Mesenchymal stem cell (in vitro differentiated cells and primary cell): ENCODE results near the gene LACRT.

Experiments
- DNase-seq: peaks from one replicate; pipeline ENCODE4 v3.0.0-alpha.2; 2013
- H2AFZ ChIP-seq: one replicate; pipeline ENCODE4 v1.6.1; 2013; ENCODE audit warnings: low read depth, mild to moderate bottlenecking, control low read depth, inconsistent platforms, low read length, moderate library complexity
- H2AK5ac ChIP-seq: 2 replicates; pipeline ENCODE4 v1.6.1; 2013; ENCODE audit warnings: low read length, moderate library complexity, mild to moderate bottlenecking, inconsistent platforms; ENCODE audit not compliant: severe bottlenecking
- H2BK120ac ChIP-seq: one replicate; pipeline ENCODE4 v1.6.1; 2013; ENCODE audit warnings: low read depth, mild to moderate bottlenecking, inconsistent platforms, low read length, moderate library complexity
- H2BK12ac ChIP-seq, 2 experiments: one replicate each; pipeline ENCODE4 v1.6.1; 2013; ENCODE audit warnings: inconsistent platforms in 2 of 2, low read length in 2 of 2, mild to moderate bottlenecking in 2 of 2, moderate library complexity in 2 of 2, control low read depth in 1 of 2
- H2BK15ac ChIP-seq: one replicate; pipeline ENCODE4 v1.6.1; 2013; ENCODE audit warnings: mild to moderate bottlenecking, low read depth, inconsistent platforms; ENCODE audit not compliant: poor library complexity, severe bottlenecking
- H2BK5ac ChIP-seq: 2 replicates; pipeline ENCODE4 v1.6.1; 2013; ENCODE audit warnings: low read depth, mild to moderate bottlenecking, low read length, control low read depth, inconsistent platforms; ENCODE audit not compliant: poor library complexity, severe bottlenecking
- H3K14ac ChIP-seq, 2 experiments: one replicate each; pipeline ENCODE4 v1.6.1; 2013; ENCODE audit warnings: inconsistent platforms in 2 of 2, low read length in 2 of 2, control low read depth in 1 of 2, mild to moderate bottlenecking in 1 of 2, moderate library complexity in 1 of 2
- H3K18ac ChIP-seq, 2 experiments: one replicate each; pipeline ENCODE4 v1.6.1; 2013; ENCODE audit warnings: inconsistent platforms in 2 of 2, low read length in 2 of 2, control low read depth in 1 of 2, low read depth in 1 of 2, mild to moderate bottlenecking in 1 of 2
- H3K23ac ChIP-seq, 2 experiments: one replicate each; pipeline ENCODE4 v1.6.1; 2013; ENCODE audit warnings: inconsistent platforms in 2 of 2, low read length in 2 of 2, mild to moderate bottlenecking in 2 of 2, moderate library complexity in 2 of 2, control low read depth in 1 of 2
- H3K27ac ChIP-seq: 2 replicates; pipeline ENCODE4 v1.5.1; 2013; ENCODE audit warnings: mild to moderate bottlenecking, moderate library complexity, low read length, control low read depth, inconsistent platforms; ENCODE audit not compliant: poor library complexity, severe bottlenecking
- H3K27me3 ChIP-seq, 2 experiments: 2 replicates each; pipeline versions ENCODE4 v1.6.1 to v1.7.0; 2013; ENCODE audit warnings: low read length in 2 of 2, mild to moderate bottlenecking in 2 of 2, moderate library complexity in 2 of 2, control low read depth in 1 of 2, inconsistent platforms in 1 of 2; ENCODE audit not compliant: control insufficient read depth in 1 of 2, insufficient read depth in 1 of 2
- H3K36me3 ChIP-seq, 2 experiments: 2 replicates each; pipeline versions ENCODE4 v1.6.1 to v1.7.0; 2013; ENCODE audit warnings: low read length in 2 of 2, control low read depth in 1 of 2, inconsistent platforms in 1 of 2, low read depth in 1 of 2, mild to moderate bottlenecking in 1 of 2; ENCODE audit not compliant: insufficient read depth in 2 of 2, control insufficient read depth in 1 of 2
- H3K4ac ChIP-seq, 2 experiments: one replicate each; pipeline ENCODE4 v1.6.1; 2013; ENCODE audit warnings: inconsistent platforms in 2 of 2, low read length in 2 of 2, mild to moderate bottlenecking in 2 of 2, moderate library complexity in 2 of 2, control low read depth in 1 of 2, low read depth in 1 of 2
- H3K4me1 ChIP-seq: 2 replicates; pipeline ENCODE4 v1.6.1; 2013; ENCODE audit warnings: low read depth, low read length, control low read depth; ENCODE audit not compliant: control insufficient read depth, insufficient read depth
- H3K4me2 ChIP-seq: 2 replicates; pipeline ENCODE4 v1.6.1; 2013; ENCODE audit warnings: low read length, mild to moderate bottlenecking, inconsistent platforms; ENCODE audit not compliant: poor library complexity, severe bottlenecking
- H3K4me3 ChIP-seq, 2 experiments: 2 replicates each; pipeline versions ENCODE4 v1.5.1 to v1.7.0; 2013; ENCODE audit warnings: low read length in 2 of 2, mild to moderate bottlenecking in 2 of 2, control low read depth in 1 of 2, low read depth in 1 of 2; ENCODE audit not compliant: insufficient read depth in 1 of 2
- H3K79me1 ChIP-seq: replicated peaks from 2 replicates; pipeline ENCODE4 v1.6.1; 2013; ENCODE audit warnings: mild to moderate bottlenecking, control low read depth, low read length, inconsistent platforms; ENCODE audit not compliant: poor library complexity, severe bottlenecking
- H3K9ac ChIP-seq: 2 replicates; pipeline ENCODE4 v1.7.0; 2013; ENCODE audit warnings: mild to moderate bottlenecking, low read length, moderate library complexity
- H3K9me3 ChIP-seq: 2 replicates; pipeline ENCODE4 v1.7.0; 2013; ENCODE audit warnings: mild to moderate bottlenecking, low read length; ENCODE audit not compliant: control insufficient read depth
- H4K8ac ChIP-seq: one replicate; pipeline ENCODE4 v1.6.1; 2013; ENCODE audit warnings: inconsistent platforms, mild to moderate bottlenecking, low read length, moderate library complexity
- H4K91ac ChIP-seq: one replicate; pipeline ENCODE4 v1.6.1; 2013; ENCODE audit warnings: mild to moderate bottlenecking, low read length, inconsistent platforms
- WGBS: methylation state at CpG from one replicate; pipeline ENCODE4 v1.1.7; 2013; ENCODE audit warnings: mixed read lengths; 5-methylcytosine and 5-hydroxymethylcytosine counted together

The LACRT gene

DNA sequence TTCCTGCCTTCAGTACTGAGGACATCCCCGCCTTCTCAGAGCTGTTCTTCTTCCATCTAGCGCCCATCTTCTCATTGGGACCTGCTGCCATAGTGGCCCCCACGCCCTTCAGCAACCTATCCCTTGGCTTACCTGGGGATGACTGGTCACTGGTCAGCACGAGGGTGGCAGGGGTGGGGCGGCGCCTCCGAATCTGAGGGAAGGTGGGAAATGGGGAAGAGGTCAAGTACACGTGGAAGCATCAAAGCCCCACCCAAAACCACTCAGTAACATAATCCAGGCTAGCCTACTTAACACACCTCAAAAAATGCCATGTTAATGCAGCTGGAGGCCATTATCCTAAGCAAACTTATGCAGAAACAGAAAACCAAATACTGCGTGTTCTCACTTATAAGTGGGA, 50.6 kb downstream of the LACRT start:
- WGBS: 72% methylated on average over 6 of the region's 9 CpGs
- H3K27me3 ChIP-seq: peaks cover 50 to 64% of the 10 kb centered on the region in 2 experiments

DNA sequence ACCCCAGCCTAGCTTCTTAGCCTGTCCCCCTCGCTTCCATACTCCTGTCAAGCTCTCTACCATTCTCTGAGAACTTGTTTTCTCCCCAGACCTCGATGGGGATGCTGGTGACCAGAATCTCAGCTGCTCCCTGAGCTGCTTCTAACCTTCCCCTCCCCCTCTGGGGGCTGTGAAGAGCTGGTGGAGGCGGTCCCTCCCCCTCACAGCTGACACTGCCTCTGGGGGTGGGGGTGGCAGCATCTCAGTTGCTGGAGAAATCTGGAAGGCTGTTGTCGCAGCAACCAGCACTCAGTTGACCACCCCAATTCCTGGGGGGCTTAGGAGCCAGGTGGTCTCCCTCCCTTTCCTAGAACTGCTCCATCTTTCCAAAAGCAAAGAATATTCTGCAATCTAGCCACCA, 51.0 kb downstream of the LACRT start:
- WGBS: 42% methylated on average over 4 of the region's 4 CpGs
- Histone ChIP-seq H3K4me1 (peaks cover 11% of the 10 kb centered on the region), H4K91ac (no peak overlapping the region), H3K9me3 (no peaks in the 10 kb centered on the region), H3K4ac (no peak overlapping the region), H2BK15ac (no peak overlapping the region), H3K18ac (no peak overlapping the region), H3K27me3 (peaks cover 47 to 63% of the 10 kb centered on the region in 2 experiments), H3K23ac (no peak overlapping the region), H4K8ac (no peak overlapping the region), H3K14ac (no peak overlapping the region), H3K9ac (no peak overlapping the region), H3K4me2 (no peak overlapping the region), H2AK5ac (no peak overlapping the region), H3K27ac (no peak overlapping the region), H2BK120ac (no peak overlapping the region), H3K36me3 (peaks cover 0 to 3% of the 10 kb centered on the region in 2 experiments), H2BK12ac (no peak overlapping the region), H3K4me3 (no peak overlapping the region), H2BK5ac (no peak overlapping the region), H2AFZ (no peak overlapping the region), H3K79me1 (no peaks in the 10 kb centered on the region)
- no peak for DNase-seq

More for the DNA sequence above, 50.6 kb downstream of the LACRT start:
- H4K91ac ChIP-seq: no peak overlapping the region
- H3K79me1 ChIP-seq: no peaks in the 10 kb centered on the region
- no peak overlapping the region for H2BK15ac ChIP-seq
- H3K23ac ChIP-seq: no peak overlapping the region
- peaks cover 13% of the 10 kb centered on the region for H3K4me1 ChIP-seq
- no peak overlapping the region for H3K4ac ChIP-seq
- H2BK5ac ChIP-seq: no peak overlapping the region
- no peak overlapping the region for H2AFZ ChIP-seq
- no peak overlapping the region for H3K18ac ChIP-seq
- no peak overlapping the region for H3K4me3 ChIP-seq
- no peak overlapping the region for H2AK5ac ChIP-seq
- H3K14ac ChIP-seq: no peak overlapping the region
- peaks cover 0 to 3% of the 10 kb centered on the region in 2 experiments for H3K36me3 ChIP-seq
- H2BK120ac ChIP-seq: no peak overlapping the region
- no peak for DNase-seq
- no peaks in the 10 kb centered on the region for H3K9me3 ChIP-seq
- H3K4me2 ChIP-seq: no peak overlapping the region
- no peak overlapping the region for H3K27ac ChIP-seq
- no peak overlapping the region for H3K9ac ChIP-seq
- no peak overlapping the region for H4K8ac ChIP-seq
- H2BK12ac ChIP-seq: no peak overlapping the region

DNA sequence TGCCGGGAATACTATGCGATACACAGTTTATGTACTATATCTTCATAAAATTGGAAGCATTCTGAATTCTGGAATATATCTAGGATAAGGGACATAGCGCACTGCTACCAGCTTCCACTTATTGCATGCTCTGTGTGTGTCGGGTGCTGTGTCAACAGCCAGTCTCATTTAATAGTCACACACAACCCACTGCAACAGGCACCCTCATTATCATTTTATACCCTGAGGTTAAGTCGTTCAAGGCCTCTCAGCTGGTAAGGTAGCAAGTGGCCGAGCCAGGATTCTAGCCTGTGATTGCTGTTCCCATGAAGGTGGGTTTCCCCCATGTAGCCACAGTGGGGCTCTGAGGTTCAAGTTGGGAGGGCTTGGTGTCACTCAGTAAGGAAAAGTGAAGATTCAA, 53.3 kb downstream of the LACRT start:
- H3K36me3 ChIP-seq: peaks cover 0 to 3% of the 10 kb centered on the region in 2 experiments
- H2BK15ac ChIP-seq: no peak overlapping the region
- H4K8ac ChIP-seq: no peak overlapping the region
- no peak overlapping the region for H2AK5ac ChIP-seq
- H3K4ac ChIP-seq: no peak overlapping the region
- no peak overlapping the region for H3K14ac ChIP-seq
- 98% methylated on average over 4 of the region's 6 CpGs for WGBS
- H3K18ac ChIP-seq: no peak overlapping the region
- no peak for DNase-seq
- peaks cover 52 to 66% of the 10 kb centered on the region in 2 experiments for H3K27me3 ChIP-seq
- H3K4me1 ChIP-seq: peaks cover 1% of the 10 kb centered on the region
- no peak overlapping the region for H2BK5ac ChIP-seq
- no peak overlapping the region for H4K91ac ChIP-seq
- H2BK120ac ChIP-seq: no peak overlapping the region
- no peak overlapping the region for H3K27ac ChIP-seq
- no peak overlapping the region for H3K4me2 ChIP-seq
- no peaks in the 10 kb centered on the region for H3K79me1 ChIP-seq
- H3K23ac ChIP-seq: no peak overlapping the region
- no peaks in the 10 kb centered on the region for H3K9me3 ChIP-seq
- H2AFZ ChIP-seq: no peak overlapping the region
- no peak overlapping the region for H3K9ac ChIP-seq
- H2BK12ac ChIP-seq: no peak overlapping the region
- no peak overlapping the region for H3K4me3 ChIP-seq
